AG10803 (cell line): Measurements from ENCODE around the gene CHRNA3.

Experiments used
- DNase-seq: peaks from one replicate; pipeline ENCODE4 v3.0.0; 2010; ENCODE audit warnings: low read depth
- H3K4me3 ChIP-seq: 2 replicates; pipeline ENCODE4 v1.5.1; 2011; ENCODE audit warnings: mild to moderate bottlenecking, low read length, control low read depth
- CTCF ChIP-seq: conservative IDR thresholded peaks from 2 replicates; pipeline ENCODE4 v1.5.1; 2011; ENCODE audit warnings: mild to moderate bottlenecking, low read length, control low read depth, inconsistent platforms

Gene CHRNA3

GRCh38 chr15:78637776-78638435, 17.1 kb upstream of the CHRNA3 start:
- no peak overlapping the region for H3K4me3 ChIP-seq
- TF ChIP-seq CTCF = no peak
- no peak for DNase-seq

- TF ChIP-seq CTCF = no peak
- no peak for DNase-seq
- no peak overlapping the region for H3K4me3 ChIP-seq
Observed at GRCh38 chr15:78636378-78636859, 15.6 kb upstream of the CHRNA3 start.

- TF ChIP-seq CTCF = no peak
- H3K4me3 ChIP-seq = no peak overlapping the region
- no peak for DNase-seq
Observed at GRCh38 chr15:78635346-78635745, 14.6 kb upstream of the CHRNA3 start.

GRCh38 chr15:78634210-78635145, 13.7 kb upstream of the CHRNA3 start:
- no peak overlapping the region for H3K4me3 ChIP-seq
- no peak for DNase-seq
- TF ChIP-seq CTCF = no peak

- no peak for TF ChIP-seq CTCF
- H3K4me3 ChIP-seq = no peak overlapping the region
- DNase-seq = no peak
Observed at GRCh38 chr15:78633348-78633747, 12.6 kb upstream of the CHRNA3 start.

GRCh38 chr15:78630886-78631633, 10.3 kb upstream of the CHRNA3 start:
- DNase-seq = no peak
- no peak overlapping the region for H3K4me3 ChIP-seq
- TF ChIP-seq CTCF = no peak
